H9 (cell line): ENCODE measurements around the gene TRERF1. TPM values are rescaled to one million over a fixed set of nuclear protein-coding genes. Genes with fewer than 3 reads are reported as not detected.

Source experiments
- DNase-seq: peaks from one replicate; pipeline ENCODE4 v3.0.0-alpha.2; 2017
- H2AFZ ChIP-seq: one replicate; pipeline ENCODE4 v1.6.1; 2013; ENCODE audit warnings: mild to moderate bottlenecking, low read length, control low read depth, moderate library complexity
- H2AK5ac ChIP-seq: 2 replicates; pipeline ENCODE4 v1.6.1; 2013; ENCODE audit warnings: low read length, control low read depth, mixed read lengths; ENCODE audit not compliant: insufficient read length
- H2BK120ac ChIP-seq: one replicate; pipeline ENCODE4 v1.6.1; 2013; ENCODE audit warnings: low read depth, mild to moderate bottlenecking, low read length, control low read depth, inconsistent platforms; ENCODE audit not compliant: poor library complexity, severe bottlenecking
- H2BK12ac ChIP-seq: 2 replicates; pipeline ENCODE4 v1.6.1; 2013; ENCODE audit warnings: low read length, control low read depth, mixed read lengths, low read depth; ENCODE audit not compliant: insufficient read length
- H2BK15ac ChIP-seq: 2 replicates; pipeline ENCODE4 v1.6.1; 2013; ENCODE audit warnings: low read depth, low read length, control low read depth
- H2BK20ac ChIP-seq: one replicate; pipeline ENCODE4 v1.6.1; 2013; ENCODE audit warnings: low read depth, mild to moderate bottlenecking, low read length, control low read depth, inconsistent platforms; ENCODE audit not compliant: poor library complexity, severe bottlenecking
- H2BK5ac ChIP-seq: 2 replicates; pipeline ENCODE4 v1.6.1; 2013; ENCODE audit warnings: low read length, control low read depth, mixed read lengths; ENCODE audit not compliant: insufficient read length
- H3K14ac ChIP-seq: 2 replicates; pipeline ENCODE4 v1.6.1; 2013; ENCODE audit warnings: low read length, control low read depth; ENCODE audit not compliant: insufficient read depth
- H3K18ac ChIP-seq: 2 replicates; pipeline ENCODE4 v1.6.1; 2013; ENCODE audit warnings: low read depth, mild to moderate bottlenecking, mixed read lengths, low read length, control low read depth; ENCODE audit not compliant: insufficient read length
- H3K23ac ChIP-seq: 2 replicates; pipeline ENCODE4 v1.6.1; 2013; ENCODE audit warnings: low read length, control low read depth, mixed read lengths, low read depth; ENCODE audit not compliant: insufficient read length
- H3K23me2 ChIP-seq: 2 replicates; pipeline ENCODE4 v1.6.1; 2013; ENCODE audit warnings: low read depth, mild to moderate bottlenecking, mixed read lengths, low read length, control low read depth; ENCODE audit not compliant: insufficient read length, poor library complexity, severe bottlenecking
- H3K27ac ChIP-seq: 2 replicates; pipeline ENCODE4 v1.5.1; 2013; ENCODE audit warnings: low read length, control low read depth, mixed read lengths, low read depth; ENCODE audit not compliant: insufficient read length
- H3K27me3 ChIP-seq: 2 replicates; pipeline ENCODE4 v1.6.1; 2013; ENCODE audit warnings: low read length, control low read depth, inconsistent platforms; ENCODE audit not compliant: insufficient read depth
- H3K4ac ChIP-seq: 2 replicates; pipeline ENCODE4 v1.6.1; 2013; ENCODE audit warnings: low read depth, mild to moderate bottlenecking, control low read depth, inconsistent platforms, low read length, moderate library complexity
- H3K4me1 ChIP-seq: 2 replicates; pipeline ENCODE4 v1.6.1; 2013; ENCODE audit warnings: low read length, control low read depth, inconsistent platforms; ENCODE audit not compliant: insufficient read depth
- H3K4me2 ChIP-seq: 2 replicates; pipeline ENCODE4 v1.6.1; 2013; ENCODE audit warnings: low read length, control low read depth, mixed read lengths; ENCODE audit not compliant: insufficient read length, insufficient read depth
- H3K56ac ChIP-seq: 2 replicates; pipeline ENCODE4 v1.6.1; 2013; ENCODE audit warnings: low read depth, mild to moderate bottlenecking, mixed read lengths, low read length, control low read depth; ENCODE audit not compliant: insufficient read length
- H3K79me1 ChIP-seq: 2 replicates; pipeline ENCODE4 v1.6.1; 2013; ENCODE audit warnings: low read depth, mild to moderate bottlenecking, moderate library complexity, low read length, control low read depth, inconsistent platforms; ENCODE audit not compliant: insufficient read depth, poor library complexity, severe bottlenecking
- H3K79me2 ChIP-seq: 2 replicates; pipeline ENCODE4 v1.6.1; 2013; ENCODE audit warnings: low read length, control low read depth, inconsistent platforms; ENCODE audit not compliant: insufficient read depth
- H3K9ac ChIP-seq: 2 replicates; pipeline ENCODE4 v1.6.1; 2013; ENCODE audit warnings: low read length, control low read depth, mixed read lengths; ENCODE audit not compliant: insufficient read length; ENCODE audit errors: extremely low read depth
- H3K9me3 ChIP-seq: one replicate; pipeline ENCODE4 v1.6.1; 2013; ENCODE audit warnings: low read depth, low read length, inconsistent platforms; ENCODE audit not compliant: control insufficient read depth
- H3T11ph ChIP-seq: one replicate; pipeline ENCODE4 v1.6.1; 2013; ENCODE audit warnings: mild to moderate bottlenecking, low read length, control low read depth, inconsistent platforms
- H4K20me1 ChIP-seq: one replicate; pipeline ENCODE4 v1.6.1; 2013; ENCODE audit not compliant: control insufficient read depth, insufficient read length, insufficient read depth
- H4K5ac ChIP-seq: 2 replicates; pipeline ENCODE4 v1.6.1; 2013; ENCODE audit warnings: low read depth, mild to moderate bottlenecking, mixed read lengths, low read length, control low read depth; ENCODE audit not compliant: insufficient read length
- H4K8ac ChIP-seq: replicated peaks from 2 replicates; pipeline ENCODE4 v1.6.1; 2013; ENCODE audit warnings: low read length, control low read depth, mixed read lengths, low read depth; ENCODE audit not compliant: insufficient read length
- H4K91ac ChIP-seq: 2 replicates; pipeline ENCODE4 v1.6.1; 2013; ENCODE audit warnings: low read depth, mild to moderate bottlenecking, moderate library complexity, mixed read lengths, low read length, control low read depth; ENCODE audit not compliant: insufficient read length
- H3K27ac Mint-ChIP-seq, 3 experiments: 2 replicates in 2 of 3; 3 replicates in 1 of 3; pipeline ENCODE4 v1.8.0; 2020 to 2021; ENCODE audit warnings: mixed read lengths in 3 of 3, mild to moderate bottlenecking in 1 of 3, moderate library complexity in 1 of 3
- H3K27me3 Mint-ChIP-seq: 2 replicates; pipeline ENCODE4 v1.8.0; 2021; ENCODE audit warnings: low read depth, mild to moderate bottlenecking, moderate library complexity, mixed read lengths
- H3K36me3 Mint-ChIP-seq, 3 experiments: 2 replicates in 2 of 3; 3 replicates in 1 of 3; pipeline ENCODE4 v1.8.0; 2020 to 2021; ENCODE audit warnings: low read depth in 3 of 3, mixed read lengths in 3 of 3; ENCODE audit not compliant: insufficient read depth in 1 of 3
- H3K4me1 Mint-ChIP-seq, 2 experiments: 2 replicates each; pipeline ENCODE4 v1.8.0; 2020; ENCODE audit warnings: mixed read lengths in 2 of 2
- H3K4me3 Mint-ChIP-seq, 2 experiments: 2 replicates in 1 of 2; 3 replicates in 1 of 2; pipeline ENCODE4 v1.8.0; 2020 to 2021; ENCODE audit warnings: mild to moderate bottlenecking in 2 of 2, mixed read lengths in 2 of 2, moderate library complexity in 1 of 2
- H3K9me3 Mint-ChIP-seq, 2 experiments: 2 replicates in 1 of 2; 3 replicates in 1 of 2; pipeline ENCODE4 v1.8.0; 2020; ENCODE audit warnings: mild to moderate bottlenecking in 2 of 2, mixed read lengths in 2 of 2, moderate library complexity in 1 of 2
- WGBS: extraction: QIAGEN DNeasy Blood & Tissue Kit; methylation state at CpG from one replicate; pipeline ENCODE4 v1.1.7; 2013; ENCODE audit warnings: missing lambda C conversion rate, low lambda C conversion rate, mixed read lengths; ENCODE audit not compliant: insufficient read length; ENCODE audit errors: extremely low coverage; 5-methylcytosine and 5-hydroxymethylcytosine counted together
- total RNA-seq: library from RNA; stranded (reverse); gene quantifications from 2 replicates; pipeline ENCODE4 v1.2.1, GENCODE V29; 2021
- TF ChIP-seq, protein P1 (sequence below): fragments of 200-600 bp; sonication (generic); conservative IDR thresholded peaks from 3 replicates; pipeline ENCODE4 v1.8.0; 2021; ENCODE audit warnings: antibody characterized with exemption, mild to moderate bottlenecking

Gene TRERF1
- total RNA-seq, 1 experiment from 2014 or later = 19.7 TPM

DNA sequence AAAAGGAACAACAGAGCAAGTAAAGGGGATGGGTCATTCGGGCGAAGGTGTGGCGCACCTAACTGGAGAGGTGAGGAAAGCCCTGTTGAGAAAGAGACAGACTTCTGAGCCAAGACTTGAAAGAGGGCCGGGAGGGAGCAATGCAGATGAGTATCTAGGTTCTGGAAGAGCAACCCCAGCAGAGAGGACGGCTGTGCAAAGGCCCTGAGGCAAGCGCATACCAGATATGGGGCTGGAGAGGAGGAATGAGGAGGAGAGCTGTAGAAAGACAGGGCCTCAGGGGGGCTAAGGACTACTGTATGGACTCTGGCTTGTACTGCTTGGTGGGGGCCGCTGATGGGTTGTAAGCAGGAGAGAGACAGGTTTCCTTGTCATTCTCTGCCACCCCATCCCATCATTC is 21.9 kb downstream of the TRERF1 start:
- H3K4ac ChIP-seq = no peak overlapping the region
- Mint-ChIP-seq H3K4me3 (no peak overlapping the region), H3K27ac (peak overlapping the region in 2 of 3 experiments; percentile 66 to 81; a peak in 4 of 7 replicates), H3K4me1 (peaks cover 41 to 53% of the 10 kb centered on the region in 2 experiments), H3K36me3 (peaks cover 16 to 29% (median 20%) of the 10 kb centered on the region in 3 experiments), H3K9me3 (peaks cover 14 to 15% of the 10 kb centered on the region in 2 experiments), H3K27me3 (no peaks in the 10 kb centered on the region)
- no peaks in the 10 kb centered on the region for H3K23me2 ChIP-seq
- peaks cover 7% of the 10 kb centered on the region; the same call in 1 of the 2 replicates for H3K4me1 ChIP-seq
- WGBS = no CpG with 5 or more reads among the region's 7 CpGs
- H3K56ac ChIP-seq = no peak overlapping the region
- no peak overlapping the region for H2AFZ ChIP-seq
- H4K20me1 ChIP-seq = peaks cover 3% of the 10 kb centered on the region
- H3K4me2 ChIP-seq = no peak overlapping the region
- no peak overlapping the region for H4K8ac ChIP-seq
- no peak overlapping the region for H2BK120ac ChIP-seq
- H3K9ac ChIP-seq = no peak overlapping the region
- H2BK20ac ChIP-seq = no peak overlapping the region
- no peak overlapping the region for H3K18ac ChIP-seq
- H3K27ac ChIP-seq = no peak overlapping the region
- H3K9me3 ChIP-seq = no peaks in the 10 kb centered on the region
- DNase-seq = no peak
- no peak overlapping the region for H2BK5ac ChIP-seq
- TF ChIP-seq, protein P1, sequence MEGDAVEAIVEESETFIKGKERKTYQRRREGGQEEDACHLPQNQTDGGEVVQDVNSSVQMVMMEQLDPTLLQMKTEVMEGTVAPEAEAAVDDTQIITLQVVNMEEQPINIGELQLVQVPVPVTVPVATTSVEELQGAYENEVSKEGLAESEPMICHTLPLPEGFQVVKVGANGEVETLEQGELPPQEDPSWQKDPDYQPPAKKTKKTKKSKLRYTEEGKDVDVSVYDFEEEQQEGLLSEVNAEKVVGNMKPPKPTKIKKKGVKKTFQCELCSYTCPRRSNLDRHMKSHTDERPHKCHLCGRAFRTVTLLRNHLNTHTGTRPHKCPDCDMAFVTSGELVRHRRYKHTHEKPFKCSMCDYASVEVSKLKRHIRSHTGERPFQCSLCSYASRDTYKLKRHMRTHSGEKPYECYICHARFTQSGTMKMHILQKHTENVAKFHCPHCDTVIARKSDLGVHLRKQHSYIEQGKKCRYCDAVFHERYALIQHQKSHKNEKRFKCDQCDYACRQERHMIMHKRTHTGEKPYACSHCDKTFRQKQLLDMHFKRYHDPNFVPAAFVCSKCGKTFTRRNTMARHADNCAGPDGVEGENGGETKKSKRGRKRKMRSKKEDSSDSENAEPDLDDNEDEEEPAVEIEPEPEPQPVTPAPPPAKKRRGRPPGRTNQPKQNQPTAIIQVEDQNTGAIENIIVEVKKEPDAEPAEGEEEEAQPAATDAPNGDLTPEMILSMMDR = no peak
- H2BK15ac ChIP-seq = no peak overlapping the region
- H3T11ph ChIP-seq = no peak overlapping the region
- H2AK5ac ChIP-seq = no peak overlapping the region
- H2BK12ac ChIP-seq = no peak overlapping the region
- no peaks in the 10 kb centered on the region for H3K27me3 ChIP-seq
- H3K23ac ChIP-seq = no peak overlapping the region
- H4K5ac ChIP-seq = no peak overlapping the region
- no peak overlapping the region for H4K91ac ChIP-seq
- peaks cover 6% of the 10 kb centered on the region; the same call in 1 of the 2 replicates for H3K79me2 ChIP-seq
- no peak overlapping the region for H3K14ac ChIP-seq
- H3K79me1 ChIP-seq = peaks cover 5% of the 10 kb centered on the region
